ENCODE data around the gene SAG.

The SAG gene

GRCh38 chr2:233336541-233336940 is 28.9 kb downstream of the SAG start:
- no peak for DNase-seq (ENCODE audit: extremely low spot score)
- no peak for TF ChIP-seq SP1 (IDR thresholded peaks at IDR 0.05)
- TF ChIP-seq HDGF (IDR thresholded peaks at IDR 0.05; ENCODE audit: borderline replicate concordance) = no peak
- TF ChIP-seq BHLHE40 (IDR thresholded peaks at IDR 0.05; ENCODE audit: borderline replicate concordance) = no peak
- no peak for TF ChIP-seq NFRKB (IDR thresholded peaks at IDR 0.05)
- TF ChIP-seq FOXK2 (IDR thresholded peaks at IDR 0.05) = no peak
- TF ChIP-seq FOXM1 (IDR thresholded peaks at IDR 0.05; ENCODE audit: borderline replicate concordance) = no peak
- no peak for TF ChIP-seq FOXA1 (IDR thresholded peaks at IDR 0.05)
- no peak for TF ChIP-seq L3MBTL2 (conservative IDR thresholded peaks at IDR 0.05)
- TF ChIP-seq PKNOX1 (IDR thresholded peaks at IDR 0.05) = no peak
- no peak for TF ChIP-seq LEF1 (IDR thresholded peaks at IDR 0.05; ENCODE audit: borderline replicate concordance)
- TF ChIP-seq ARNT (IDR thresholded peaks at IDR 0.05) = no peak
- TF ChIP-seq CTBP1 (IDR thresholded peaks at IDR 0.05; ENCODE audit: borderline replicate concordance) = no peak
- TF ChIP-seq ZNF384 (IDR thresholded peaks at IDR 0.05) = no peak
- TF ChIP-seq ELF4 (IDR thresholded peaks at IDR 0.05) = no peak
- TF ChIP-seq SUZ12 (IDR thresholded peaks at IDR 0.05) = no peak
- ChIA-PET CTCF (no interaction called here), POLR2A (no interaction called here)

- no peak for TF ChIP-seq FOXK2 (IDR thresholded peaks at IDR 0.05)
- TF ChIP-seq HDGF (IDR thresholded peaks at IDR 0.05; ENCODE audit: borderline replicate concordance) = no peak
- TF ChIP-seq FOXM1 (IDR thresholded peaks at IDR 0.05; ENCODE audit: borderline replicate concordance) = no peak
- POLR2A ChIA-PET = no interaction called here
- DNase-seq (ENCODE audit: extremely low spot score) = no peak
- CTCF ChIA-PET = no interaction called here
Observed at GRCh38 chr2:233338046-233338445, 30.4 kb downstream of the SAG start.

- CTCF ChIA-PET = no interaction called here
- TF ChIP-seq FOXM1 (IDR thresholded peaks at IDR 0.05; ENCODE audit: borderline replicate concordance) (no peak), LEF1 (IDR thresholded peaks at IDR 0.05; ENCODE audit: borderline replicate concordance) (no peak), FOXK2 (IDR thresholded peaks at IDR 0.05) (no peak), L3MBTL2 (conservative IDR thresholded peaks at IDR 0.05) (no peak), HDGF (IDR thresholded peaks at IDR 0.05; ENCODE audit: borderline replicate concordance) (no peak), SP1 (IDR thresholded peaks at IDR 0.05) (no peak), BHLHE40 (IDR thresholded peaks at IDR 0.05; ENCODE audit: borderline replicate concordance) (no peak), FOXA1 (IDR thresholded peaks at IDR 0.05) (no peak), ARNT (IDR thresholded peaks at IDR 0.05) (no peak), CTBP1 (IDR thresholded peaks at IDR 0.05; ENCODE audit: borderline replicate concordance) (no peak), TARDBP (IDR thresholded peaks at IDR 0.05) (no peak), PKNOX1 (IDR thresholded peaks at IDR 0.05) (no peak), ELF4 (IDR thresholded peaks at IDR 0.05) (no peak)
- POLR2A ChIA-PET = no interaction called here
Observed at GRCh38 chr2:233338812-233339368, 31.3 kb downstream of the SAG start.

GRCh38 chr2:233339427-233339826 is 31.8 kb downstream of the SAG start:
- CTCF ChIA-PET = no interaction called here
- POLR2A ChIA-PET = no interaction called here
- no peak for DNase-seq (ENCODE audit: extremely low spot score)
- TF ChIP-seq FOXK2 (IDR thresholded peaks at IDR 0.05) (no peak), TARDBP (IDR thresholded peaks at IDR 0.05) (no peak)

More at GRCh38 chr2:233338812-233339368, 31.3 kb downstream of the SAG start:
- no peak for DNase-seq (ENCODE audit: extremely low spot score)

- POLR2A ChIA-PET = no interaction called here
- CTCF ChIA-PET = no interaction called here
Observed at GRCh38 chr2:233341296-233341695, 33.7 kb downstream of the SAG start.

GRCh38 chr2:233342301-233342700 is 34.7 kb downstream of the SAG start:
- TF ChIP-seq FOXK2 (IDR thresholded peaks at IDR 0.05) (no peak), NFRKB (IDR thresholded peaks at IDR 0.05) (no peak), PKNOX1 (IDR thresholded peaks at IDR 0.05) (no peak), HDGF (IDR thresholded peaks at IDR 0.05; ENCODE audit: borderline replicate concordance) (no peak), SP1 (IDR thresholded peaks at IDR 0.05) (no peak)
- POLR2A ChIA-PET = no interaction called here
- DNase-seq (ENCODE audit: extremely low spot score) = no peak
- CTCF ChIA-PET = interaction anchor here (0.6 to 2.3 kb wide), 2 partner anchors 11 to 544 kb away, joined by 3 to 7 read pairs; partner anchors contain the start of gene DGKD

More at GRCh38 chr2:233341296-233341695, 33.7 kb downstream of the SAG start:
- no peak for TF ChIP-seq FOXK2 (IDR thresholded peaks at IDR 0.05)
- no peak for TF ChIP-seq CTBP1 (IDR thresholded peaks at IDR 0.05; ENCODE audit: borderline replicate concordance)
- TF ChIP-seq HDGF (IDR thresholded peaks at IDR 0.05; ENCODE audit: borderline replicate concordance) = no peak
- no peak for TF ChIP-seq LEF1 (IDR thresholded peaks at IDR 0.05; ENCODE audit: borderline replicate concordance)
- TF ChIP-seq BHLHE40 (IDR thresholded peaks at IDR 0.05; ENCODE audit: borderline replicate concordance) = no peak
- TF ChIP-seq L3MBTL2 (conservative IDR thresholded peaks at IDR 0.05) = no peak
- TF ChIP-seq ZNF384 (IDR thresholded peaks at IDR 0.05) = no peak
- no peak for TF ChIP-seq TARDBP (IDR thresholded peaks at IDR 0.05)
- TF ChIP-seq SUZ12 (IDR thresholded peaks at IDR 0.05) = no peak
- no peak for TF ChIP-seq ARNT (IDR thresholded peaks at IDR 0.05)
- no peak for TF ChIP-seq NFRKB (IDR thresholded peaks at IDR 0.05)
- no peak for TF ChIP-seq PKNOX1 (IDR thresholded peaks at IDR 0.05)
- no peak for TF ChIP-seq ELF4 (IDR thresholded peaks at IDR 0.05)
- TF ChIP-seq SP1 (IDR thresholded peaks at IDR 0.05) = no peak
- no peak for DNase-seq (ENCODE audit: extremely low spot score)
